Muscle of back (tissue), 13 donors: ENCODE results near the gene GJA9. TPM values are rescaled to one million over a fixed set of nuclear protein-coding genes. Genes with fewer than 3 reads are reported as not detected.
"Not testable (repeated sequence)": the region's sequence is repeated elsewhere in the genome, so short reads cannot be mapped to it uniquely, and the experiment has no call there.

Experiments
- DNase-seq, 3 donors: peaks; one replicate each; pipeline versions ENCODE4 v3.0.0 to v3.0.0-alpha.2; 2013
- long read RNA-seq, 9 donors: transcript quantifications; one replicate each; lab custom pipeline, GENCODE V29; 2026
- polyA plus RNA-seq, 10 donors: library from polyadenylated mRNA; unstranded; fragments of 120-200 nt; gene quantifications; one replicate each; pipeline ENCODE4 v1.2.1, GENCODE V29; 2013; ENCODE audit not compliant: insufficient read length in 10 of 10

GJA9 gene
- under 1 TPM in 7 of 10 donors, not detected in 3; 0.08 to 0.46 (median 0.20) TPM for polyA plus RNA-seq
- long read RNA-seq, donor 1 = 0 reads
- long read RNA-seq, donor 2 = 0 reads
- long read RNA-seq, donor 3 = 0 reads
- long read RNA-seq, donor 4 = 0 reads
- long read RNA-seq, donor 5 = 0 reads
- long read RNA-seq, donor 6 = 0 reads
- long read RNA-seq, donor 7, partial matches to known transcripts = 0 of 1 reads
- long read RNA-seq, donor 7, other reads (novel, unspliced or antisense) = 0 of 1 reads
- long read RNA-seq, donor 8 = 0 reads
- long read RNA-seq, donor 9 = 0 reads

DNA sequence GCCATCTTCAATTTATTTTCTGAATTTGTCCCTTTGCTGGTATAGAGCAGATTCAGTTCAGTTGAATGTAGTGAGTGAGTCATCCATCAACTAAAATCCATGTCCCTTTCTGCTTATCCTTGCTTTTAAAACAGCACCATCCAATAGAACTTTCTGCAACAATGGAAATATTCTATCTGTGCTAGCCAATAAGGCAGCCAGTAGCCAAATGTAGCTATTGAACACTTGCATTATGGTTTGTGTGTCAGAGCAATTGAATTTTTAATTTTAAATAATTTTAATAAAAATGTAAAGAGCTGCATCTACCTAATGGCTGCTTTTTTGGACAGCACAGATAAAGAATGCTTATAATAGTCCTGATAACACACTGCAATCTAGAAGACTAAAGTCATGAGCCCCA lies at the start of gene GJA9:
GJA9 (minus strand) TSS at position 101 of the 400 bp plus-strand sequence. CDS start 5,489 bp downstream, outside the sequence.
- DNase-seq = no peak

DNA sequence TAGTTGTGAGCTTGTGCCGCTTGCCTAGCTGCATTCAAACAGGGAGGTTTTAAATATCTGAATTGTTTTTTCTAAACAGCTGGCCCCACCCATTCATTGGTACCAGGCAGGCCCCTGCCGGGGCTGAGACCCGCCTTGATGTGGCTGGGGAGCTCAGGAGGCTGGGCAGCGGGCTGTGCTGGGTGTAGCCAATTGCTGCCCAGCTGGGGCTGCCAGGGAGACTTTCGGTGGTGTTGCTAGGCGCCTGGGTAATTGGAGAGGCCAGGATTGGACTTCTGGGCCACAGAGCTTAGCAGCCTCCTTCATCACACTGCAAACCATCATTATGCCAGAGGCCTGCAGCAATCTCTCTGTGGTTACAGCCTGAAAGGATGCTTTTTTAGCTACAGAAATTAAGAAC lies 48.1 kb upstream of the GJA9 start:
- peak in 1 of 3 donors; percentile 20 for DNase-seq

DNA sequence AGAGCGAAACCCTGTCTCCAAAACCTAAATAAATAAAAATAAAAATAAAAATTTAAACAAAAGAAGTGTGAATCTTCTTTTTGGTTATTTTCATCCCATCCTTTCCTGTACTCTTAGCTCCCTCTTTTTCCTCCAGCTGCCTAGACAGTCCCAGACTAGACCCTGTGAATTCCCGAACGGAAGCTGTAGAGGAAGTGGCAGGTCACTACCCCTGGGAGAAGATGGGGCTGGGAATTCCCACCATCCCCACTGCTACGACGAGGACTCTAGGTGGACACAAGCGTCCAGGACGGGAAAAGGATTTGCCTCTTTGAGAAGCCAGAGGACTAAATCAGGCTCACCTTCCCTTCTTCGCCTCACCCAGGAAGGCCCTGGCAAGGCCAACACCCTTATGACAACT lies 47.7 kb upstream of the GJA9 start:
- peak in 2 of 3 donors; percentile 4 to 10 for DNase-seq

DNA sequence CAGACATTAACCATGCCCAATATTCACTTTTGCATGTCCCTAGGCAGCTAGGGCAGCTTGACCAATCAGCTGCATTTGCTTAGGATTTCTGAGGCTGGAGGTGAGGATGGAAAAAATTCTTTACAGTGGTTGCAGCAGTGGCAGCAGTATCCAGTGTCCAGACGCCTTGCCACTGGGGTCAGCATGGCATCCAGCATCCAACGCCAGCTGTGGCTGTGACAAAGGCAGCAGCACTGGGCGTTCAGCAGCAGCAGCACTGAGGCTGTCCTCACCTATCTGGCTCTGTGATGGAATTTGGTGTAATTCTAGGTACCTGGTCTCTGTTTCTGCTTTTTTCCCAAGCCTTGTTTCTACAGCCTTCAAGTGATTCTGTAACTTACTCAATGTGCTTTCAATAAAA lies 44.7 kb upstream of the GJA9 start:
- DNase-seq = no peak

DNA sequence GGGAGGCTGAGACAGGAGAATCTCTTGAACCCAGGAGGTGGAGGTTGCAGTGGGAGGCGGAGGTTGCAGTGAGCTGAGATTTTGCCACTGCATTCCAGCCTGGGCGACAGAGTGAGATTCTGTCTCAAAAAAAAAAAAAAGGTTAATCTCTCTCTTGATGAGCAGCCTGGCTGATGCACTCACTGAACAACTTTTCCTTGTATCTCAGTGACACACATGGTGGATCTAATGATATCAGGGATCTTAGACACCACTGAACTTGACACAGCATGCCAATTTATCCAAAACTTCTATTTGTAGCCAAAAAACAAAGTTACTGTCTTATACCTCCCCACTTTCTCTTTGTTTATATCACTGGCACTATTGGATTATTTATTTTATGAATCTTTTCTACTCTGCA lies 44.0 kb upstream of the GJA9 start:
- no peak for DNase-seq

DNA sequence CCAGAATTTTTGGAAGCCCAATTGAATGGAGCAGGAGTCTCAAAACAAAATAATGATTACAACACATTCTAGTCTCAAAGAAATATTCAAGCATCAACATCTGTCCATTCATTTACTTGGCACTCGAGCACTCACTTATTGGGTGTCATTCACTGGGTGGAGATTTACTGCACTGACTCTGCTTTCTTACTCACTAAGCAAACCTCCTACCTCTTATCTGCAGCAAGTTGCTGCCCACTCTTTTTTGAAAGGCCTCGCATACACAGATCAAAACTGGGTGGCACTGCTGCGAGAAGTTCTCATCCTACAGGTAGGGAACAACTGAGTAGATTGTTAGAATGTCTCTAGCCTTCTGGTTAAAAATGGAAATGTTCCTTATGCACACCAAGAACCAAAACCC lies 42.2 kb upstream of the GJA9 start:
- no peak for DNase-seq

DNA sequence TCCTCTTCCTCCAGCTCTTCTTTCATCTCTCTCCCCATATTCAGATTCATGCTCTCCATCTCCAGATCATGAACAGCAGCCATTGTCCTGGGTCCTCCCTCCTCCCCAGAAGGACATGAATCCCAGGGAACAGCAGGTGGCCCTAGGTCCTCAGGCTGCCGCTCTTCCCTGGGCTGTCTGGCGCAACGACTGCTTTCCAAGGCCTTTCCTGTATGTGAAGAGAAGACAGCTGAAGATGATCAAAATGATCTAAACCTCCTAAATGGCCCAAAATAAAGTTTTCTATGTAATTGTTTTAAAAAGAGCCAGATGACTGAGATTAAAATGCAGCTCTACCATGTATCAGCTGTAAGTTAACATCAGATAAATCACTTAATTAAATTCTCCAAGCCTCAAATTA lies 37.7 kb upstream of the GJA9 start:
- DNase-seq = peak in 2 of 3 donors; percentile 6 to 15

DNA sequence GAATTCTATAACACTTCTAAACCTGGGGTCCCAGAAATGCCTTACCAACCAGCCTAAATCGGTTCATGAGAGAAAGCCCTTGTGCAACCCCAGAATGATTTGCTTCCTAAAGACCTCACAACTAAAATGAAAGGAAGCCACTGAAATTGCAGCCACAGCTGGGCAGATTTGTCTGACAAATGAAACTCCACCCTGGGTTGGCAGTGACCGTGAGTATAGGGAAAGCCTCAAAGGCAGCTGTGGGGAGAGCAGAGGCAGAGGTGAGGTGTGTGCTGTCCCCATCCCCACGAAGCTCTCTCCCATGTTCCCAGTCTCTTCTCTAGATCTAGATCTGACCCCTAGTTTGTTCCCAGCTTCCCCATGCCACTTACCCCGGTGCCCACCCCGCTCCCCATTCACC lies 37.2 kb upstream of the GJA9 start:
- no peak for DNase-seq

DNA sequence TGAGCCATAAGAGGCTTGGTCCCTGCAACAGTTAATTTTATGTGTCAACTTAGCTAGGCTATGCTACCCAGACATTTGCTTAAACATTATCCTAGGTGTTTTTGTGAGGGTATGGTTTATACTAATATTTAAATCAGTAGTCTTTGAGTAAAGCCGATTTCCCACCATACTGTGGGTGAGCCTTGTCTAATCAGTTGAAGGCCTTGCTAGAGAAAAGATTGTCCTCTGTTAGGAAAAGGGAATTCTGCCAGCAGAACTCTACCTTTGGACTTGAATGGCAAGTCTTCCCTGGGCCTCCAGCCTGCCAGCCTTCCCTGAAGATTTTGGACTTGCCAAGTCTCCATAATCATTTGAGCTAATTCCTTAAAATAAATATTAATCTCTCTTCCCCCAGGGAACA lies 36.4 kb upstream of the GJA9 start:
- no peak for DNase-seq

DNA sequence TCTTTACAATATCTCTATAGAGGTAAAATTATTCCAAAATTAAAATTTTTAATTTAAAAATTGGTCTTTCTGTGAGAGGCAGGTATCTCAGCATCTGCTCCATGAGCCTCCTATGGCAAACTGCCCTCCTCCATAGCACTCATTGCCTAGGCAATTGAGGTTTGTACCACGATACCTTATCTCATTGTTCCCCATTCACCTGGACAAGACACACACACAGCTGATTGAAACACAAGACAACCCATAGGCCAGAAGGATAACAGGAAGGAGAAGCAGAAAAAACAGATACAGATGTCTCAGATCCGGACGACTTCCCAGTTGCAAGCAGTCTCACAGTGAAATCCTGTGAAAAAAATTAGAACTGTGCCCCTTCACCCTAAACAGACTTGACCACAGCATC lies 36.0 kb upstream of the GJA9 start:
- no peak for DNase-seq

DNA sequence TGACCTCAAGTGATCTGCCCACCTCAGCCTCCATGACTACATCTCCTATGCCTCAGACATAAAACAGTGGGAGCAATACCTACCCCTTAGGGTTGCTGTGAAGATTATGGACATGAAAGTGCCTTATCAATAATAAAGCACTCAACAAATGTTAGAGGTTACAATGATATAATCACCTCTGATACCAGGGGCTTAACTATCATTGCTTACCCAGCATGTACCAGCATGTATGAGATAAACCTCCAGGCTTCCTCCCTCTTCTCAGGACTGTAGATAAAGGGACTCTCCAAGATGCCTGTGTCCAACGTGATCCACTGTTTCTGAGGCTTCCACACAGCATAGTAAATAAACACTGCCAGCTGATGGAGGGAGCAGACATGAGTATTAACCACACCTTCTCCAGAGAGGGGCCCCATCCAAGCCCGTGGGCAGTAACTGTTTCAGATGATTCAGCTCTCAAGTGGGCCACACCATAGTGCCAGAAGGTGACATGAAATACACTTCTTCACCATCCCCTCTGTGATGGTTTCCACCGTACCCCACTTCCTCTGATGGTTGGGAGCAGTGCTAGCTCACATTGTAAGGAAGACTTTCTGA lies 34.1 kb upstream of the GJA9 start:
- DNase-seq = no peak

DNA sequence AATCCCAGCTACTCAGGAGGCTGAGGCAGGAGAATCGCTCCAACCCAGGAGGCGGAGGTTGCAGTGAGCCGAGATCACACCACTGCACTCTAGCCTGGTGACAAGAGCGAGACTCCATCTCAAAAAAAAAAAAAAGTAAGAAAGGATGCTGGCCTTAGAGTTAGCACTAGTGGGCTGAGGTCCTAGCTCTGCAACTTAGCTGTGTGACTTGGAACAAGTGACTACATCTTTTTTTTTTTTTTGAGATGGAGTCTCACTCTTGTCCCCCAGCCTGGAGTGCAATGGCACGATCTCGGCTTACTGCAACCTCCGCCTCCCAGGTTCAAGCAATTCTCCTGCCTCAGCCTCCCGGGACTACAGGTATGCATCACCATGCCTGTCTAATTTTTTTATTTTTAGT lies 33.5 kb upstream of the GJA9 start:
- not testable (repeated sequence) for DNase-seq

DNA sequence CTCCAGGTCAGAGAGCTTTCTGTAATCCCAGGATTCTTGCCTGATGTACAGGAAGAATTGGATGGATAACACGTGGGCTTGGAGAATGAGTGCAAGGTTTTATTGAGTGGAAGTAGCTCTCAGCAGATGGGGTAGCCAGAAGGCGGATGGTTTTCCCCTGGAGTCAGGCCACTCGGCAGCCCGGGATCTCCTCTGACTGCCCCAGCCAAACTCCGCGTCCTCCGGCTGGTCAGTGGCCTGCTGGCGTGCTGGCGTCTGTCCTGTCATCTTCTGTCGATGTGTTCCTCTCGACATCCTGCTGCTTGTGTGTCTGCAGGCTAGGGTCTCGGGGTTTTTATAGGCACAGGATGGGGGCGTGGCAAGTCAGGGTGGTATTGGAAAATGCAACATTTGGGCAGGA lies 27.4 kb upstream of the GJA9 start:
- no peak for DNase-seq

DNA sequence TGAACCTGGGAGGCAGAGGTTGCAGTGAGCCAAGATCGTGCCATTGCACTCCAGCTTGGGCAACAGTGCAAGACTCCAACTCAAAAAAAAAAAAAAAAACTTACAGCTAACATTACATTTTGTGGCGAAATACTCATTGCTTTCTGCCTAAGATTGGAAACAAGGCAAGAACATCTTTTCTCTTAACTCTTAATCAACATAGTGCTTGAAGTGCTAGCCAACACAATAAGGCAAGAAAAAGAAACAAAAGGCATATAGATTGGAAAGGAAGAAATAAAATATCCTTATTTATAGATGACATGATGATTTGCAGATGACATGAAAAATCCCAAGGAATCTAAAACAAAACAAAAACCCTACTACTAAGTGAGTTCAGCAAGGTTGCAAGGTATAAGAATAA lies 24.6 kb upstream of the GJA9 start:
- no peak for DNase-seq

DNA sequence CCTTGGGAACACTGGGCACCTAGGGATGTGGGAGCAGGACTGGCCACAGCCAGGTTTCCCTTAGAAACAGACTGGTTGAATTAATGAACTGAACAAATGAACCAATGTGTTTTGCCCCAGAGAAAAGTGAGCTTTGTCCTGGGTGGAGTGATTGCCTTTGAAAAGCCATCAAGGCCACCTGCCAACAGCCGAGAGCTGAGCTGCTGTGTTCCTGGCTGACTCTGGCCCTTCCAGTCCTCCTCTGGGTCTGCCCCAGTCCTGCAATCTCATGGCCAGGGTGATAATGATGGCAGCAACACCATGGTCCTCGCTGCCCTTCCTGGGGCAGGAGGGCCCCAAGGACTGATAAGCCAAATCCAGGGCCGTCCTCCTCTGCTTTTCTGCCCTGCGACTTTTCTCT lies 18.2 kb upstream of the GJA9 start:
- no peak for DNase-seq

DNA sequence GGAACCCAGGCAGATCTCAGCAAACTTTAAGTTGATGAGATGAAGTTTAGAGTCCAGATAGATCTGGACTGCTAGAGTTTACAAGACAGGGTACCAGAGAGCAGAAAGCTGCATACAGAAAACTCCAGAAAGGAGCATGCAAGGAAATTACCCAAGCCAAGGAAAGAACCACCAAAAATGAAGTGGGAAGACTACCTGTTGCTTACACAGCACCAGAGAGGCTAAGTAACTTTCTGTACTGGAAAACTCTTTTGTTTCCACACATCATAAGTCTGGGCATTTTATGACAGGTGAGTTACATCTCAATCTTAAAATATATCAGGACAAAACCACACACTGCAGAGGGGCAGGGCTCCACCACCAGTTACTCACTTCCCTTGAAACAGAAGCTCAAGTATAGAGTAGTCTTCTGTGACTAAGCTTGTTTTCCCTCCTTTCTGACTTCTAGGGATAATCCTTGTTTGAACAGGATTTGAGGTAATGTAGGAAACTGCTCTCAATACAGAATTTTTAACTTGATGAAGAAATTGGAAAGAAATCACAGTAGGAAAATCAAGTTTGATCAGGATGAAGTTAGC lies 17.4 kb upstream of the GJA9 start:
- DNase-seq = no peak

DNA sequence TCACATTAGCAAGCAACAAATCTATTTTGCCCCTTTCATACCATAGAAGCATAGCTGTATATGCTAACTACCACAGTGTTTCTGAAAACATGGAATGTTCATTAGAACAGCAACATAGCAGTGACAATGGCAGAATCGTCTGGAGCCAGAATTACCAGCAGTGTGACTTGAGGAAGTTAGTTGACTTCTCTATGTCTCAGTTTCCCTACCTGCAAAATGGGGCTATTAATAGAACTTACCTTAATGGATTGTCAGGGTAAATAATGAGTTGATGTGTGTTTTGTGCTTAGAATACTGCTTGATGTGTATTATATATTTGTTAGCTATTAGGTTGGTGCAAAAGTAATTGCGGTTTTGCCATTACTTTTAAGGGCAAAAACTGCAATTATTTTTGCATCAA lies 14.8 kb upstream of the GJA9 start:
- no peak for DNase-seq

DNA sequence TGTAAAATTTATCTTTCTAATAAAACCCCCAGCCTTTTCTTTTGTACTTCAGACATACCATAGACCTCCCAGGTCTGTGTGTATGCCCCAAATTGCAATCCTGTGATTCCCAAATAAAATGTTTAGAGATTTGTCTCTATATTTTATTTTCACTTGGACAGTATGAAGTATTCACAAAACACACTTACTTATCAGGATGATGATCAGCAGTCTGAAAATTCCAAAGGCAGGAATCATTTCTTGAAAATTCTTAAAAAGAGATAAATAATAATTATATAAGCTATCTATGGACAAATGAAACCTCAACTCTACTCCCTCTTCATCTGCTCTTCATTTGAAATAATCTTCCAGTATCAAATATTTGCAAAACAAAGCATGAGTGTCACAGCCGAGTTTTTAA lies 11.6 kb upstream of the GJA9 start:
- DNase-seq = no peak

DNA sequence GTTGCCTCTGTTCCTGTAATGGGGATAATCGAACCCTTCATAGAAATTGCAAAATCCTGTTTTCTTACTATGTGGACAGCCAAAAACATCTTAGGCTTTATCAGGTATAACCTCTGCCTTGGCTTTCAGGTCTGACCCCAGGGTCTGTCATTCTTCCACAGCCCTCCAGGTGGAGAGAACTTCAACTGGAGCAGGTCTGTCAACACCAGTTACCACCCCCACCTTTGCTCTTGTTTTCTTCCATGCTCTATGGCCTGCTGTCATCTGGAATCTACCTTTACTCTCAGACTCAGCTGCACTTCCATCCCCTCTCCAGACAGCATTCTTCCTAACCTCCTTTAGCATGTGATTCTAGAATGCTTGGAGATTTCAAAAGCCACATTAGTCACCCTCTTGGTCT lies 10.4 kb upstream of the GJA9 start:
- DNase-seq = no peak

DNA sequence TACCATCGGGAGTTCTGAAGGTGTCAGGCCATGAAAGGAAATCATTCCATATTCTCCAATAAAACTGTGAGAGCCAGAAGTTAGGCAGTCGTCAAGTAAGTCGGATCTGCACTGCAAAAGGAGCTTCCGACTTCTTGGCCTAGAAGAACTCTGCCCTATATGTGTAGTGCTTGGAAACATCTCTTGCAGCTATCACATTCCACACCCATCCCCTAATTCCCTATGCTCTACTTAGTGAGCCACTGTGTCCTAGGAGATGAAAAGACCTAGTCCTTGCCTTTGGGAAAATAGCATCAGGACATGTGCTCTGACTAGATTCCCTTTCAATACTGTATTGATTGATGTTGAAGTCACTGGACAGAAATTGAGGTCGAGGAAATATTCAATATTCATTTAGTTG lies 8.2 kb upstream of the GJA9 start:
- no peak for DNase-seq

DNA sequence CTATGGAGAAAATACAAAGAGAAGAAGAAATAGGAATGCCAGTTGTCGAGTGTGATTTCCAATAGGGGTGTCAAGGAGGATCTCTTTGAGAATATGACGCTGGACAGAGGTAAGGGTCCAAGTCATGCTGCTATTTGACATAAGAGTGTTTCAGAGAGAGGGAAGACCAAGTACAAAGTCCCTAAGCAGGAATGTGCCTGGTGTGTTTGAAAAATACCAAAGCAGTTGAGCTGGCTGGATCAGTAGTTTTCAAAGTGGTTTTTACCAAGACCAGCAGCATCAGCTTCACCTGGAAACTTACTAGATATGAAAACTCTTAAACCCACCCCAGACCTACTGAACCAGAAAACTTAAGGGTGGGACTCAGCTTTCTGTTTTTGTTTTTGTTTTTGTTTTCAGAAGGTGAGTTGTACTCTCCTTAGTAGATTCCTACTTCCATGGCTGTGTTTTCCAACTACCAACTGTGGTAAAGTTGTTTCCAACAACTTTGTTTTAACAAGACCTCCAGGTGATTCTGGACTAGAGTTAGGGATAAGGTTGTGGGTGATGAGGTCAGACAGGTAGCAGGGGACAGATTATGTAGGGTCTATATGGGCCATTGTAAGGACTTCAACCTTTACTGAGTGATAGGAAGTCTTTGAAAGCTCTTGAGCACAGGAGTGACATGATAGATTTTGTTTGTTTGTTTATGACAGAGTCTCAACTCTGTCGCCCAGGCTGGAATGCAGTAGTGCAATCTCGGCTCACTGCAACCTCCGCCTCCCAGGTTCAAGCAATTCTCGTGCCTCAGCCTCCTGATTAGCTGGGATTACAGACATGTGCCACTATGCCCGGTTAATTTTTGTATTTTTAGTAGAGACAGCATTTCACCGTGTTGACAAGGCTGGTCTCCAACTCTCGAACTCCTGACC lies 7.3 kb upstream of the GJA9 start:
- DNase-seq = no peak

DNA sequence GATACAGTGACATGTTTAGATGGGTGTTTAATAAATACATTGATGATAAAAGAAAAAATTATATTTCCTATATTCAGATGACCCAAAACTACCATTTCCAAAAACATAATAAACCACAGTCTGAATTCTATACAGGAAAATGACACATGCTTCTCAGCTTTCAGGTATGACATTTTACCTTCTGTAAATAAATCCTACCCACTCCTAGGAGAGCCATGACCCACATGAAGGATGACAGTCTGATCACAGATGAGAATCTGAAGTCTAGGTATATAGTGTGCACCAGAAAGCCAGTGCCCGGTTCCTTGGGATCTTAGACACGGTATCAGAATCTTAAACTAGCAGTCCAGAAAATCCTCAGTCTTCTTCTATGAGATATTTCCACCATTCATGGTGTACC lies 3.7 kb upstream of the GJA9 start:
- no peak for DNase-seq

DNA sequence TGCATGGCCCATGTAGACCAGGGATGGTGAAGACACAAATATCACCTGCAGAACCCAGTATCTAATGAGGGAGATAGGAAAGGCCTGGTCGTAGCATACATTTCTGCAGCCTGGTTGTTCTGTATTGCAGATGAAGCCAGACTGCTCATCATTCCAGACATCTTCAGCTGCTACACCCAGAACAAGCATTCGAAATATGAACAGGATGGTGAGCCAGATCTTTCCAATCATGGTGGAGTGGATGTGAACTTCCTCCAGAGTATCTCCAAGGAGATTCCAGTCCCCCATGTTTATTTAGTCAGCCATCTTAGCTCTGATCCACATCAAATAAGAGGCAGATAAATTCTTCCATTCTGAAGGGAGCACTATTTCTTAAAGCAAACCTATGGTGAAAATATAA lies 5.6 kb downstream of the GJA9 start:
- peak in 1 of 3 donors; percentile 9 for DNase-seq
